ENCODE data around the gene HORMAD2.
"Not testable (repeated sequence)": the region's sequence is repeated elsewhere in the genome, so short reads cannot be mapped to it uniquely, and the experiment has no call there.

HORMAD2 gene

GRCh38 chr22:30212996-30213441 is 132.8 kb downstream of the HORMAD2 start:
- no peak for DNase-seq

- peak; percentile 65 for DNase-seq
Observed at GRCh38 chr22:30214703-30215407, 134.6 kb downstream of the HORMAD2 start.

- DNase-seq, result not testable (repeated sequence)
Observed at GRCh38 chr22:30216272-30216671, 136.0 kb downstream of the HORMAD2 start.

GRCh38 chr22:30216710-30217109 is 136.4 kb downstream of the HORMAD2 start:
- no peak for DNase-seq

GRCh38 chr22:30217698-30218560 is 137.7 kb downstream of the HORMAD2 start:
- DNase-seq, result no peak

- no peak for DNase-seq
Observed at GRCh38 chr22:30219049-30219654, 138.9 kb downstream of the HORMAD2 start.

- no peak for DNase-seq
Observed at GRCh38 chr22:30219668-30220278, 139.5 kb downstream of the HORMAD2 start.

GRCh38 chr22:30220338-30221012 is 140.2 kb downstream of the HORMAD2 start:
- peak; percentile 38 for DNase-seq

GRCh38 chr22:30221121-30221992 is 141.1 kb downstream of the HORMAD2 start:
- DNase-seq, result peak; percentile 90

- no peak for DNase-seq
Observed at GRCh38 chr22:30222321-30222720, 142.1 kb downstream of the HORMAD2 start.

- DNase-seq, result no peak
Observed at GRCh38 chr22:30223303-30223702, 143.0 kb downstream of the HORMAD2 start.

GRCh38 chr22:30224161-30224857 is 144.0 kb downstream of the HORMAD2 start:
- DNase-seq, result peak; percentile 58

GRCh38 chr22:30225220-30225927 is 145.1 kb downstream of the HORMAD2 start:
- DNase-seq, result no peak

GRCh38 chr22:30226192-30226832 is 146.0 kb downstream of the HORMAD2 start:
- DNase-seq, result no peak

All from RPMI8226 (cell line).